Esophagus squamous epithelium (tissue), 5 donors: ENCODE data around the gene RIC8A. TPM values are rescaled to one million over a fixed set of nuclear protein-coding genes. Genes with fewer than 3 reads are reported as not detected.
"Not testable (repeated sequence)": the region's sequence is repeated elsewhere in the genome, so short reads cannot be mapped to it uniquely, and the experiment has no call there.

Source experiments
- DNase-seq: peaks from one replicate; lab custom pipeline; 2025; lab: John Stamatoyannopoulos, UW
- H3K27ac ChIP-seq, 4 donors: fragments of 200-600 bp; sonication (generic); one replicate each; pipeline ENCODE4 v1.5.1; 2016 to 2019; ENCODE audit warnings: mild to moderate bottlenecking in 1 of 4
- H3K27me3 ChIP-seq, 4 donors: fragments of 200-600 bp; sonication (generic); 1 replicate in 3 of 4; 2 replicates in 1 of 4; pipeline versions ENCODE4 v1.5.1 to v1.6.0; 2017 to 2021; ENCODE audit warnings: antibody characterized with exemption in 1 of 4
- H3K36me3 ChIP-seq, 3 donors: fragments of 200-600 bp; sonication (generic); one replicate each; pipeline ENCODE4 v1.5.1; 2016 to 2019
- H3K4me1 ChIP-seq, 3 donors: fragments of 200-600 bp; sonication (generic); one replicate each; pipeline ENCODE4 v1.5.1; 2017 to 2019
- H3K4me3 ChIP-seq, 4 donors: fragments of 200-600 bp; sonication (generic); 1 replicate in 3 of 4; 2 replicates in 1 of 4; pipeline ENCODE4 v1.5.1; 2016 to 2019; ENCODE audit warnings: mild to moderate bottlenecking in 2 of 4, moderate library complexity in 1 of 4
- H3K9me3 ChIP-seq, 3 donors: fragments of 200-600 bp; sonication (generic); one replicate each; pipeline ENCODE4 v1.5.1; 2016 to 2019
- POLR2A ChIP-seq, 4 donors: fragments of 450-650 bp; IDR thresholded peaks; one replicate each; pipeline ENCODE4 v1.6.1; 2017; ENCODE audit warnings: antibody characterized with exemption in 4 of 4, mild to moderate bottlenecking in 4 of 4, moderate library complexity in 3 of 4
- WGBS, 2 donors: methylation state at CpG; one replicate each; pipeline ENCODE4 v1.1.5; 2018; 5-methylcytosine and 5-hydroxymethylcytosine counted together
- intact Hi-C: fragments of 100-400 bp; cut with DNase I; formaldehyde crosslinking; loops from one replicate; pipeline ENCODE4 v1.15.0; 2022
- total RNA-seq, 4 donors: library from RNA; depleted of rRNA; stranded (reverse); fragments of >200 nt; gene quantifications; one replicate each; pipeline ENCODE4 v1.1.0, GENCODE V29; 2016
- TF ChIP-seq, protein P1 (sequence below), 6 experiments: fragments of 450-650 bp in 4 of 6; fragments of 200-600 bp in 2 of 6; sonication (generic) in 2 of 6; IDR thresholded peaks; one replicate each; pipeline ENCODE4 v1.5.1; 2016 to 2019; ENCODE audit warnings: antibody characterized with exemption in 6 of 6, mild to moderate bottlenecking in 4 of 6, moderate library complexity in 4 of 6
- donor health status: DM: yes; HTN: yes; CAD: no.

RIC8A gene
- total RNA-seq = 10 to 100 TPM; 48.3 to 71.1 (median 60.2) TPM

DNA sequence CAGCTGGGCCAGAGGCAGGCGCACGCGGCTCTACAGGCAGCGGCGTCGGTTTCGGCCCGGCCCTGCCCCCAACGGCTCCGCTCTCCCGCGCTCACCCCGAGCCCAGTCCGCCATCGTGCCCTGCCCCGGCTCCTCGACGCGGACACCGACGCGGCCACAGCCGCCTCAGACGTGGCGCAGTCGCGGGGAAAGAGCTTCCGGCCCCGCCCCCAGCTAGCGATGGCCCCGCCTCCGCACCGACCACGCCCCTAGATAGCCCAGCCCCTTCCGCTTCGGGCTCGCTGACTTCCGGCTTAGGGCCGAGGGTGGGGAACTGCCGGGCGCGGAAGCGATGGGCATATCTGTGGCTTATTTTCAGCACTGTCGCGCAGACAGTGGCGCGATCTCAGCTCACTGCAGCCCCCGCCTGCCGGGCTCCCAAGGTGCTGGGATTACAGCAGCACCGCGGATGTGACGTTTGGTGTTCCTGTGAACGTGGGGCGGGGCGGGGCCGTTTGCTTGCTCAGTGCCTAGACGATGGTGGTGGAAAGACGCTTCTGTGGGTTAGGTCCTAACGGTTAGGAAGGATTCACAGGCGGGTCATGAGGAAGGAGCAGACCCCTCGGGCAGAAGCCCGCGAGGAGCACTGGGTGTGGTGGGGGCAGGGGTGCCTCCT, at the start of gene RIC8A, which contains the start of gene BET1L:
RIC8A (plus strand) TSS at position 501 of the 655 bp plus-strand sequence. CDS start 1,147 bp downstream, outside the sequence.
BET1L (minus strand) TSS at position 192 of the 655 bp plus-strand sequence; CDS start at position 114, 78 bp downstream.
- Histone ChIP-seq H3K36me3 (peaks cover 24 to 67% (median 30%) of the 10 kb centered on the region in 3 donors), H3K27ac (peak within 1 kb of the TSS; percentile 96 to 100 (median 98)), H3K4me1 (peaks cover 29 to 73% (median 30%) of the 10 kb centered on the region in 3 donors), H3K27me3 (no peaks in the 10 kb centered on the region), H3K4me3 (peak within 1 kb of the TSS; percentile 80 to 100 (median 90)), H3K9me3 (no peaks in the 10 kb centered on the region)
- intact Hi-C loops = no loop called here
- 0% methylated on average over 6 of the region's 63 CpGs; no CpG with 5 or more reads in 1 of the 2 donors for WGBS, 2 donors
- TF ChIP-seq POLR2A (IDR thresholded peaks at IDR 0.05) = peak in 3 of 4 donors; percentile 94 to 97 (median 96)
- TF ChIP-seq, protein P1, sequence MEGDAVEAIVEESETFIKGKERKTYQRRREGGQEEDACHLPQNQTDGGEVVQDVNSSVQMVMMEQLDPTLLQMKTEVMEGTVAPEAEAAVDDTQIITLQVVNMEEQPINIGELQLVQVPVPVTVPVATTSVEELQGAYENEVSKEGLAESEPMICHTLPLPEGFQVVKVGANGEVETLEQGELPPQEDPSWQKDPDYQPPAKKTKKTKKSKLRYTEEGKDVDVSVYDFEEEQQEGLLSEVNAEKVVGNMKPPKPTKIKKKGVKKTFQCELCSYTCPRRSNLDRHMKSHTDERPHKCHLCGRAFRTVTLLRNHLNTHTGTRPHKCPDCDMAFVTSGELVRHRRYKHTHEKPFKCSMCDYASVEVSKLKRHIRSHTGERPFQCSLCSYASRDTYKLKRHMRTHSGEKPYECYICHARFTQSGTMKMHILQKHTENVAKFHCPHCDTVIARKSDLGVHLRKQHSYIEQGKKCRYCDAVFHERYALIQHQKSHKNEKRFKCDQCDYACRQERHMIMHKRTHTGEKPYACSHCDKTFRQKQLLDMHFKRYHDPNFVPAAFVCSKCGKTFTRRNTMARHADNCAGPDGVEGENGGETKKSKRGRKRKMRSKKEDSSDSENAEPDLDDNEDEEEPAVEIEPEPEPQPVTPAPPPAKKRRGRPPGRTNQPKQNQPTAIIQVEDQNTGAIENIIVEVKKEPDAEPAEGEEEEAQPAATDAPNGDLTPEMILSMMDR (IDR thresholded peaks at IDR 0.05) = peak in 2 of 6 experiments; percentile 10 to 22
- DNase-seq = peak; percentile 95

GRCh38 chr11:180242-180641, 27.3 kb upstream of the RIC8A start:
- H3K36me3 ChIP-seq, H3K4me1 ChIP-seq, H3K27me3 ChIP-seq, H3K27ac ChIP-seq, DNase-seq, H3K4me3 ChIP-seq, H3K9me3 ChIP-seq, intact Hi-C loops: not testable (repeated sequence)
- 0% methylated on average over 2 of the region's 13 CpGs; no CpG with 5 or more reads in 1 of the 2 donors for WGBS, 2 donors
- TF ChIP-seq, protein P1 (IDR thresholded peaks at IDR 0.05) = peak in 1 of 6 experiments; percentile 21

DNA sequence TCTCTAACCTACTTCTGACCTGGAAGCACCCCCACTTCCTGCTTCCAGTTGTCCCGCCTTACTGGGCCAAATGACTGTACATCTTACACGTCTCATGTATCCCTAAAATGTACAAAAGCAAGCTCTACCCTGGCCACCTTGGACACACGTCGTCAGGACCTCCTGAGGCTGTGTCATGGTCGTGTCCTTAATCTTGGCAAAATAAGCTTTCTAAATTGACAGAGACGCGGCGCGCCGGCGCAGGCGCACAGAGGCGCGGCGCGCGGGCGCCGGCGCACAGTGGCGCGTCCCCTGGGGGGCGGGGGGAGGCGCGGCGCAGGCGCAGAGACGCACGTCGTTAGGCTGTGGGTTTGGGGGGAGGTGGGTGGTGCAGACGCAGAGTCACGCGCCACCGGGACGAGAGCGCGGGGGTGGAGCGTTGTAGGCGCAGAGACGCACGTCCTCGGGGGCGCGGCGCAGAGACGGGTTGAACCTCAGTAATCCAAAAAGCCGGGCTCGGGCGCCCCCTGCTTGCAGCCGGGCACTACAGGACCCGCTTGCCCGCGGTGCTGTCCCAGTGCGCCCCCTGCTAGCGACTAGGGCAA, 18.2 kb upstream of the RIC8A start:
- H3K9me3 ChIP-seq, DNase-seq, H3K4me3 ChIP-seq, H3K36me3 ChIP-seq, H3K4me1 ChIP-seq, intact Hi-C loops, H3K27ac ChIP-seq, H3K27me3 ChIP-seq: not testable (repeated sequence)
- 92% methylated on average over 14 of the region's 55 CpGs; no CpG with 5 or more reads in 1 of the 2 donors for WGBS, 2 donors

- 20% methylated on average over 1 of the region's 25 CpGs; no CpG with 5 or more reads in 1 of the 2 donors for whole genome bisulfite sequencing, 2 donors
- DNase-seq, H3K9me3 ChIP-seq, H3K27ac ChIP-seq, intact Hi-C loops, H3K27me3 ChIP-seq, H3K4me1 ChIP-seq, H3K4me3 ChIP-seq, H3K36me3 ChIP-seq: not testable (repeated sequence)
These were observed 17.6 kb upstream of the RIC8A start for GRCh38 chr11:189843-190311.

- 73 to 88% methylated on average over 4 to 5 of the region's 5 CpGs for WGBS, 2 donors
- DNase-seq, H3K36me3 ChIP-seq, H3K4me1 ChIP-seq, H3K27ac ChIP-seq, H3K4me3 ChIP-seq, H3K9me3 ChIP-seq, H3K27me3 ChIP-seq, intact Hi-C loops: not testable (repeated sequence)
These were observed 17.0 kb upstream of the RIC8A start for GRCh38 chr11:190546-190945.

GRCh38 chr11:191490-192478, 15.7 kb upstream of the RIC8A start:
- H3K27me3 ChIP-seq, H3K27ac ChIP-seq, DNase-seq, H3K36me3 ChIP-seq, H3K4me1 ChIP-seq, H3K9me3 ChIP-seq, H3K4me3 ChIP-seq, intact Hi-C loops: not testable (repeated sequence)
- WGBS, 2 donors = 35 to 67% methylated on average over 2 of the region's 8 CpGs
- TF ChIP-seq, protein P1 (IDR thresholded peaks at IDR 0.05) = peak in 4 of 6 experiments; percentile 14 to 48 (median 20)

GRCh38 chr11:192674-193128, 14.8 kb upstream of the RIC8A start, which contains the start of gene SCGB1C1:
SCGB1C1 (plus strand) TSS chr11:193078; CDS start chr11:193100, 22 bp downstream.
- H3K4me3 ChIP-seq, H3K27ac ChIP-seq, intact Hi-C loops, H3K36me3 ChIP-seq, H3K9me3 ChIP-seq, DNase-seq, H3K4me1 ChIP-seq, H3K27me3 ChIP-seq: not testable (repeated sequence)
- no CpG with 5 or more reads among the region's 11 CpGs for WGBS, 2 donors

- DNase-seq, H3K36me3 ChIP-seq, H3K27ac ChIP-seq, intact Hi-C loops, H3K4me1 ChIP-seq, H3K27me3 ChIP-seq, H3K9me3 ChIP-seq, H3K4me3 ChIP-seq: not testable (repeated sequence)
- WGBS, 2 donors = 56 to 63% methylated on average over 5 of the region's 5 CpGs
These were observed 14.0 kb upstream of the RIC8A start for GRCh38 chr11:193481-193880.
